T47D (cell line): ENCODE data around the gene SNRNP200.

Experiments
- DNase-seq, 2 experiments: peaks; one replicate each; pipeline versions ENCODE4 v3.0.0 to v3.0.0-alpha.2; 2011 to 2012; ENCODE audit warnings: low read depth in 1 of 2, low spot score in 1 of 2
- JUND ChIP-seq: IDR thresholded peaks from 2 replicates; pipeline ENCODE4 v1.6.1; 2012; ENCODE audit warnings: low read depth
- in situ Hi-C: cut with HindIII; loops from 2 replicates; pipeline ENCODE4 v1.10.0; 2016; ENCODE audit warnings: low sequenced_read_pairs, low pct_unique_long_range_greater_than_20kb

Gene SNRNP200

GRCh38 chr2:96247896-96248295 lies 57.5 kb downstream of the SNRNP200 start:
- DNase-seq, result no peak
- in situ Hi-C loops, result no loop called here
- TF ChIP-seq JUND, result no peak

- DNase-seq, result no peak
- in situ Hi-C loops, result no loop called here
- no peak for TF ChIP-seq JUND
Observed at GRCh38 chr2:96247009-96247408, 58.3 kb downstream of the SNRNP200 start.

GRCh38 chr2:96245609-96246390 lies 59.5 kb downstream of the SNRNP200 start:
- in situ Hi-C loops, result no loop called here
- DNase-seq, result no peak
- no peak for TF ChIP-seq JUND

GRCh38 chr2:96243843-96244242 lies 61.5 kb downstream of the SNRNP200 start:
- no peak for TF ChIP-seq JUND
- in situ Hi-C loops, result no loop called here
- DNase-seq, result no peak

GRCh38 chr2:96241900-96242611 lies 63.3 kb downstream of the SNRNP200 start:
- in situ Hi-C loops, result no loop called here
- no peak for TF ChIP-seq JUND

GRCh38 chr2:96241227-96241626 lies 64.1 kb downstream of the SNRNP200 start:
- in situ Hi-C loops, result no loop called here
- TF ChIP-seq JUND, result no peak
- no peak for DNase-seq

More at GRCh38 chr2:96241900-96242611, 63.3 kb downstream of the SNRNP200 start:
- DNase-seq, result no peak

GRCh38 chr2:96240341-96241038 lies 64.9 kb downstream of the SNRNP200 start:
- no peak for DNase-seq
- TF ChIP-seq JUND, result no peak
- in situ Hi-C loops, result no loop called here

GRCh38 chr2:96239745-96240264 lies 65.5 kb downstream of the SNRNP200 start:
- TF ChIP-seq JUND, result no peak
- in situ Hi-C loops, result no loop called here
- no peak for DNase-seq

- no peak for TF ChIP-seq JUND
- no peak for DNase-seq
- in situ Hi-C loops, result no loop called here
Observed at GRCh38 chr2:96239091-96239490, 66.3 kb downstream of the SNRNP200 start.

- no peak for DNase-seq
- in situ Hi-C loops, result no loop called here
- no peak for TF ChIP-seq JUND
Observed at GRCh38 chr2:96238266-96238665, 67.1 kb downstream of the SNRNP200 start.

- no peak for TF ChIP-seq JUND
- in situ Hi-C loops, result no loop called here
- DNase-seq, result no peak
Observed at GRCh38 chr2:96236882-96237281, 68.5 kb downstream of the SNRNP200 start.

- DNase-seq, result no peak
- TF ChIP-seq JUND, result no peak
- in situ Hi-C loops, result no loop called here
Observed at GRCh38 chr2:96233880-96234316, 71.4 kb downstream of the SNRNP200 start.
